MCF 10A (cell line): ENCODE data around the gene PSD2. TPM values are rescaled to one million over a fixed set of nuclear protein-coding genes. Genes with fewer than 3 reads are reported as not detected.

Source experiments
- BruUV-seq: library from RNA; stranded (reverse); fragments of 400-500 nt; replicated peaks from 2 replicates; lab custom pipeline; 2021; lab: Mats Ljungman, UMichigan
- CTCF ChIA-PET: fragments of 300-600 bp; sonication (Branson Sonifier 250); formaldehyde crosslinking; extraction: SDS; loops from one replicate; lab custom pipeline; 2021; ENCODE audit warnings: antibody characterized with exemption, inconsistent platforms; lab: Yijun Ruan, JAX
- POLR2A ChIA-PET: fragments of 300-600, 350-650 bp; sonication (Branson Sonifier 250); formaldehyde crosslinking; extraction: SDS; loops from one replicate; lab custom pipeline; 2020; ENCODE audit warnings: antibody characterized with exemption, inconsistent platforms; lab: Yijun Ruan, JAX
- DNase-seq: peaks from one replicate; pipeline ENCODE4 v3.0.0-alpha.2; 2018; ENCODE audit not compliant: unreplicated experiment
- H3K27ac Mint-ChIP-seq: one replicate; pipeline ENCODE4 v1.8.0; 2022; ENCODE audit warnings: mild to moderate bottlenecking, low read depth, mixed read lengths; ENCODE audit not compliant: unreplicated experiment
- H3K27me3 Mint-ChIP-seq: one replicate; pipeline ENCODE4 v1.8.0; 2022; ENCODE audit warnings: mixed read lengths; ENCODE audit not compliant: insufficient read depth, unreplicated experiment
- H3K36me3 Mint-ChIP-seq: one replicate; pipeline ENCODE4 v1.8.0; 2022; ENCODE audit warnings: mild to moderate bottlenecking, moderate library complexity, mixed read lengths; ENCODE audit not compliant: insufficient read depth, unreplicated experiment
- H3K4me1 Mint-ChIP-seq: one replicate; pipeline ENCODE4 v1.8.0; 2022; ENCODE audit warnings: mixed read lengths; ENCODE audit not compliant: insufficient read depth, unreplicated experiment
- H3K4me3 Mint-ChIP-seq: one replicate; pipeline ENCODE4 v1.8.0; 2022; ENCODE audit warnings: mild to moderate bottlenecking, moderate library complexity, mixed read lengths; ENCODE audit not compliant: unreplicated experiment
- H3K9me3 Mint-ChIP-seq: one replicate; pipeline ENCODE4 v1.8.0; 2022; ENCODE audit warnings: mixed read lengths; ENCODE audit not compliant: unreplicated experiment
- CTCF ChIP-seq: fragments of 200-600 bp; IDR thresholded peaks from one replicate; pipeline ENCODE4 v1.8.0; 2022; ENCODE audit warnings: antibody characterized with exemption, mild to moderate bottlenecking; ENCODE audit not compliant: unreplicated experiment
- intact Hi-C: fragments of 100-400 bp; cut with micrococcal nuclease; formaldehyde crosslinking; loops from 2 replicates; pipeline ENCODE4 v1.14.1; 2022
- total RNA-seq: library from RNA; stranded (reverse); gene quantifications from 2 replicates; pipeline ENCODE4 v1.2.3, GENCODE V29; 2022

Gene PSD2
- total RNA-seq, 1 experiment from 2014 or later = not detected

GRCh38 chr5:139772089-139772791 lies 23.4 kb upstream of the PSD2 start:
- POLR2A ChIA-PET = interaction anchor here (0.6 kb wide), 1 partner anchor 247 kb away, joined by 3 read pairs; no protein-coding TSS in a partner anchor
- H3K4me1 Mint-ChIP-seq = peaks cover 9% of the 10 kb centered on the region
- intact Hi-C loops = no loop called here
- no peaks in the 10 kb centered on the region for H3K36me3 Mint-ChIP-seq
- TF ChIP-seq CTCF = no peak
- H3K9me3 Mint-ChIP-seq = no peaks in the 10 kb centered on the region
- peaks cover 35% of the 10 kb centered on the region for H3K27me3 Mint-ChIP-seq
- no peak overlapping the region for H3K27ac Mint-ChIP-seq
- H3K4me3 Mint-ChIP-seq = no peak overlapping the region
- CTCF ChIA-PET = interaction anchor here (0.6 to 1.4 kb wide), 7 partner anchors 9 to 348 kb away, joined by 3 to 5 read pairs (median 3); no protein-coding TSS in a partner anchor
- BruUV-seq = no TSS peak
- no peak for DNase-seq

GRCh38 chr5:139772927-139773690 lies 22.5 kb upstream of the PSD2 start:
- CTCF ChIA-PET = interaction anchor here (0.6 to 21.3 kb wide), 7 partner anchors 9 to 197 kb away, joined by 3 to 774 read pairs (median 3); no protein-coding TSS in a partner anchor
- Mint-ChIP-seq H3K4me3 (no peak overlapping the region), H3K27ac (no peak overlapping the region), H3K27me3 (peaks cover 44% of the 10 kb centered on the region), H3K4me1 (peaks cover 9% of the 10 kb centered on the region), H3K36me3 (no peaks in the 10 kb centered on the region), H3K9me3 (no peaks in the 10 kb centered on the region)
- no peak for DNase-seq
- BruUV-seq = no TSS peak
- TF ChIP-seq CTCF = no peak
- POLR2A ChIA-PET = no interaction called here
- intact Hi-C loops = no loop called here

GRCh38 chr5:139774980-139775661 lies 20.5 kb upstream of the PSD2 start:
- CTCF ChIA-PET = interaction anchor here (0.6 to 21.3 kb wide), 26 partner anchors 8 to 266 kb away, joined by 3 to 774 read pairs (median 4); no protein-coding TSS in a partner anchor

More at GRCh38 chr5:139774980-139775661, 20.5 kb upstream of the PSD2 start:
- no peaks in the 10 kb centered on the region for H3K9me3 Mint-ChIP-seq
- BruUV-seq = no TSS peak
- peak; percentile 67 for DNase-seq
- H3K4me3 Mint-ChIP-seq = no peak overlapping the region
- peaks cover 54% of the 10 kb centered on the region for H3K27me3 Mint-ChIP-seq
- H3K36me3 Mint-ChIP-seq = no peaks in the 10 kb centered on the region
- POLR2A ChIA-PET = interaction anchor here (0.7 kb wide), 1 partner anchor 24 kb away, joined by 4 read pairs; no protein-coding TSS in a partner anchor
- no peaks in the 10 kb centered on the region for H3K4me1 Mint-ChIP-seq
- H3K27ac Mint-ChIP-seq = no peak overlapping the region
- intact Hi-C loops = no loop called here
- TF ChIP-seq CTCF = peak; percentile 98
